Epithelial cell of prostate (primary cell): ENCODE results near the gene WFS1.

Experiments
- DNase-seq: peaks from one replicate; pipeline ENCODE4 v3.0.0-alpha.2; 2011; ENCODE audit warnings: low read depth, low spot score
- H3K27ac ChIP-seq: fragments of 450-650 bp; 2 replicates; pipeline ENCODE4 v1.5.1; 2017; ENCODE audit warnings: mild to moderate bottlenecking

The WFS1 gene, protein sequence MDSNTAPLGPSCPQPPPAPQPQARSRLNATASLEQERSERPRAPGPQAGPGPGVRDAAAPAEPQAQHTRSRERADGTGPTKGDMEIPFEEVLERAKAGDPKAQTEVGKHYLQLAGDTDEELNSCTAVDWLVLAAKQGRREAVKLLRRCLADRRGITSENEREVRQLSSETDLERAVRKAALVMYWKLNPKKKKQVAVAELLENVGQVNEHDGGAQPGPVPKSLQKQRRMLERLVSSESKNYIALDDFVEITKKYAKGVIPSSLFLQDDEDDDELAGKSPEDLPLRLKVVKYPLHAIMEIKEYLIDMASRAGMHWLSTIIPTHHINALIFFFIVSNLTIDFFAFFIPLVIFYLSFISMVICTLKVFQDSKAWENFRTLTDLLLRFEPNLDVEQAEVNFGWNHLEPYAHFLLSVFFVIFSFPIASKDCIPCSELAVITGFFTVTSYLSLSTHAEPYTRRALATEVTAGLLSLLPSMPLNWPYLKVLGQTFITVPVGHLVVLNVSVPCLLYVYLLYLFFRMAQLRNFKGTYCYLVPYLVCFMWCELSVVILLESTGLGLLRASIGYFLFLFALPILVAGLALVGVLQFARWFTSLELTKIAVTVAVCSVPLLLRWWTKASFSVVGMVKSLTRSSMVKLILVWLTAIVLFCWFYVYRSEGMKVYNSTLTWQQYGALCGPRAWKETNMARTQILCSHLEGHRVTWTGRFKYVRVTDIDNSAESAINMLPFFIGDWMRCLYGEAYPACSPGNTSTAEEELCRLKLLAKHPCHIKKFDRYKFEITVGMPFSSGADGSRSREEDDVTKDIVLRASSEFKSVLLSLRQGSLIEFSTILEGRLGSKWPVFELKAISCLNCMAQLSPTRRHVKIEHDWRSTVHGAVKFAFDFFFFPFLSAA

DNA sequence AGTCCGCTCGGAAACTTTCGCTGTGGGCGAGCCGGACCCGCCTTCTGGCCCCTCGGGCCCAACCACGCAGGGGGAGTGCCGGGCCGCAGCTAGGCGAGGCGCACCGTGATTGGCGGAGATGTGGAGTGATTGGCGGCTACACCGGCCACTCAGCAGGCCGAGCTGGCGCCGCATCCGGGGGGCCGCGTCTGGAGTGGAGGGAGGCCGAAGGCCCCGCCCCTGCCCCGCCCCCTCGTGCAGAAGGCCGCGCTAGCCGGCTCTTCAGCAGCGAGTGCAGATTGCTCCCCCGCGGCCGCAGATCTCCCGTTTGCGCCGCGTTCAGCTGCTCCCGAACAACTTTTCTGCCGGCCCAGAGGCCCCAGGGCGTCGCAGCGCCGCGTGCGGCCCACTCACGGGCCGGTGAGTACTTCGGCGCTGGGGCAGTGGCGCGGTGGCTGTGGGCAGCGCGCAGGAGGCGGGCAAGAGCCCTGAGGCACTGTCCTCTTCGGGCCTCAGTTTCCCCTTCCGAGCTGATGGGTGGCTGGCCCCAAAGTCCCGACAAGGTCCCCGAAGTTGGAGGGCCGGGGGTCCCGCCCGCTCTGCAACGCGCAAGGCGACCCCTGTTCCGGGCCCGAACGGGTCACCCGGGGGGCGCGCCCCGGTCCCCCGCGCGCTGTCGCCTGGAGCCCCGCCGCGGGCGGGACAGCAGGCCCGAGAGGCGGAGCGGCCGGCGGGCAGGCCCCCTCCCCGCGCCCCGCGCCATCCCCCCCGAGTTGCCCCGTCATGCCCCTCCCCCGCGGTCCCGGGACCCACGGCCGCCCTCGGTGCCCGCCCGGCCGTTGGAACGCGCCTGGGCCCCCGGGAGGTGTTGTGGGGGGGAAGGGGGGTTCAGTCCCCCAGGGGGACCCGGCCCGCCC, at the start of gene WFS1:
Gene WFS1, plus strand, starts transcription at position 235 of the 896 bp plus-strand sequence. CDS start 7,606 bp downstream, outside the sequence.
- no peak within 1 kb of the TSS for H3K27ac ChIP-seq
- DNase-seq: peak; percentile 87

DNA sequence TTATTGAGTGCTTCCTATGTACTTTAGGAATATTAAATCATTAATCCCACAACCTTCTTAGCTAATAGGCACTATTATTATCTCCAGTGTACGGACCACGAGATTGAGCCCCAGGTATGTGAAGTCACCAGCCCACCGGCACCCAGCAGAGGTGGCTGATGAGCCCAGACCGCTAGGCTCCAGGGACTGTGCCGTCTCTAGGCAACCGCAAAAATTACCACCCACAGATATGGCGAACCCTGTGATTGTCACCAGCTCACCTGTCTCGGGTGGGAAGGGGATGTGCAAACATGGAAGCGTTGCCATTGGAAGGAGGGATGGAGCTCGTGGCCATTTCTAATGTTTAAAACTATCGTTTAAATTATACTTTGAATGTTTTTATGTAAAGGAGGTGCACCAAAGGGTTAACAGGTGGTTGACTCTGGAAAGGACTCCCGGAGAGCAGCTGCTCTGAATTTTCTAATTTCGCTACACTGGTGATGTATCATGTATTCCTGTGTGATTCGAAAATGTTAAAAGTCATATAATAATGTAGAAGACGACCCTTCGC, 48.3 kb upstream of the WFS1 start:
- no peak for DNase-seq
- no peak overlapping the region for H3K27ac ChIP-seq

DNA sequence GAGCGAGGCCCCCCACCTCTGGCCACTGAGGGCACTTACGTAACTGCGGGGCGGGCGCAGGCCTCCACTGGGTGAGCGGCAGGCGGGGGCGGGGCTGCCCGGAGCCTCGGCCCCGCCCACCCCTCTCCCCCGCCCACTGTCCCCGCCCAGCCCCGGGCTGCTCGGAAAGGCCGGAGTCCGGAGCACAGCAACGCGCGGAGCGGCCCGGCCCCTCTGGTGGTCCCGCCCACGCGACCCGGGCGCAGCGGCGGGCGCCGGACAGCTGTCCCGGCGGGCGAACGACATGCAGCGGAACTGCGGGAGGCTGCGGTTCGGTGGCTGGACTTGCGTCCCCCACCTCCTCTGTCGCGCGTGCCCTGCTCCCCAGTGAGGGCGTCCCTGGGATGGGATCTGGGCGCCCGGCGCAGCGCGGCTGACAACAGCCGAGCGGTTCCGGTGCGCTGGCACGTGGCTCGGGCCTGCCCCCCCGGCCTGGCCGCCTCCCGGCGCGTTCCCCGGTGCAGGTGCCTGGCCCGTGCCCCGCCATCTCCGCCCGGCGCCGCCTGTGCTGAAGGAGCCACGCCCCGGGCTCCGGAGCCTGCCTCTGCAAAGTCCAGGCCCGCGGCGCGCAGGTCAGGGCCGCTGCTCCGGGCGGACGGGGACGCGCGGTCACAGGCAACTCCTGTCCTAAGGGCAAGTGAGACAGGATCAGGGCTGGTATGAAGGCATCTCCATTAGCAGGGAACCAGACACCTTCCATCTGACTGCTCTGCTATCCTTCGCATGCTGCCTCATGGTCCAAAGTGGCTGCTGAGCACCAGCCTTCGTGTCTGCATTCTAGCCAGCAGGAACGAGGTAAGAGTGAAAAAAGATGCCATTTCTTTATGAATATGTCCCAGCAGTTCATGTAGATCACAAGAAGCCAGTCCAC, 47.5 kb upstream of the WFS1 start:
- DNase-seq: no peak
- no peak overlapping the region for H3K27ac ChIP-seq

DNA sequence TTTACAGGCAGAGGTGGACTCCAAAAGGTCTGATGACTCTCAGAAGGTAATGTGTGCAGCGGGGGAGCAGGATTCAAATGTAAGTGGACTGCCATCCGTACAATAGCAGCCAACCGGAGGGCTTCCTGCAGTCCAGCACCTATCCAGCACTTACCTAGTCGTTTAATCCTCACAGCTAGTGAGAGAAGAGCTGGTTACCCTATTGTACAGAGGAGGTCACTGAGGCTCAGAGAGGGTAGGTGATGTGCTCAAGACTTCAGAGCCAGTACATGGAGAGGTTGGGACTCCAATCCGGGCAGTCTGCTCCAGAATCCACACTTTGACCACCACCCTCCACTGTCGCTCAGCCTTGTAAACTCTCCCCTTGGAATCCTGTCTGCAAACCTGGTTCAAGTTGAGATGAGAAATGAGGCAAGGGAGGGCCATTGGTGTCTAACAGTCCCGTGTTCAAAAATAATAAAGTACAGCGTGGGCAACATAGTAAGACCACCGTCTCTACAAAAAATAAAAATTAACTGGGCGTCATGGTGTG, 46.8 kb upstream of the WFS1 start:
- no peak for DNase-seq
- no peak overlapping the region for H3K27ac ChIP-seq

DNA sequence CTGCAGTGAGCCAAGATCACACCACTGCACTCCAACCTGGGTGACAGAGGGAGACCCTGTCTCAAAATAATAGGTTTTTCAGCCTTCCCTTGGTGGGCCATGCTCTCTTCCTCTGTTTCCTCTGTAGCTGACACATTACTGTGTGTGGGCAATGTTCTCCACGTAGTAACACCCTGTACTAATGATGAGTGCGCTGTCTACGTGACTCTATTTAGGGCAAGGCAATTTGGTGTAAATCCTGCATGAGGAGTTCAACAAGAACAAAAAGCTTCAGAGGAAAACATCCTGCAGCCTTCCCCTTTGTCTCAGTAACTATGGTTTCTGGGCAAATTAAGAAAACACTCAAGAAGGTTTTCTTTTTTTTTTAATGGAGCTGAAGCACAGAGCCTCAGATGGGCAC, 44.9 kb upstream of the WFS1 start:
- DNase-seq: no peak
- no peak overlapping the region for H3K27ac ChIP-seq

DNA sequence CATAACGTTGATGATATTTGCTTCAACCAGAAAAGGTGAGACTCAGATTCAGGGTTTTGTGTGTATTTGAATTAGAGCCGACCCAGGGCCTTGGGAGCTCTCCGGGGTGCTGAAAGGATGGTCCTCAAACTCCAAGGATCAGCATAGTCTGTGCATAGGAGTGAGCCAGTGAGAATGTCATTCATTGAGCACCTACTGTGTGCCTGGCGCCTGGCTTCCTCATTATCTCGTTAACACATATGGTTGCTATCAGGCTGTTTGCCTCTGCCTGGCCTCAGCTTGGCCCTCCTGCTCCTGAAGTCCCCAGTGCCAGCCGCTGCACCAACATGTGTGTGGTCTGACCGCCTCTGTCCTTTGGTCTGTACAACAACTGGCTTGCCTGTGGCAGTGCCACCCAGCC, 44.2 kb upstream of the WFS1 start:
- H3K27ac ChIP-seq: no peak overlapping the region
- no peak for DNase-seq

DNA sequence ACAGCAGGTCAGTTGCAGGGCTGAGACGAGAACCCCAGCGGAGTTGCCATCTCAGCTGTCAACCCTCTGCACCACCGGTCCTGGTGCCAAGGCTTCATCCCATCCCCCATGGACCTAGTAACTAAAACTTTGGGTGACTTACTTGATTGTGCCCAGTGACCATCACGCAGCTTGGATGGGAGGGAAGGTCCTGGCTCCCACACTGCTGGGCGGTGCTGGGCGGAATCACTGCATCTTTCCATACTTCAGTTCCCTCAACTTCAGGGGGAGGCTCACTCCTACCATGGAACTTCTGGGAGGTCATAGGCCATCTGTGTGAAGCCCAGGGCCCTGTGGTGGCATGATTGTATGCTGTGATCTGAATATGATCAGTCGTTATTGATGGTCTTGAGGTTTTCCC, 43.1 kb upstream of the WFS1 start:
- no peak for DNase-seq
- H3K27ac ChIP-seq: no peak overlapping the region

DNA sequence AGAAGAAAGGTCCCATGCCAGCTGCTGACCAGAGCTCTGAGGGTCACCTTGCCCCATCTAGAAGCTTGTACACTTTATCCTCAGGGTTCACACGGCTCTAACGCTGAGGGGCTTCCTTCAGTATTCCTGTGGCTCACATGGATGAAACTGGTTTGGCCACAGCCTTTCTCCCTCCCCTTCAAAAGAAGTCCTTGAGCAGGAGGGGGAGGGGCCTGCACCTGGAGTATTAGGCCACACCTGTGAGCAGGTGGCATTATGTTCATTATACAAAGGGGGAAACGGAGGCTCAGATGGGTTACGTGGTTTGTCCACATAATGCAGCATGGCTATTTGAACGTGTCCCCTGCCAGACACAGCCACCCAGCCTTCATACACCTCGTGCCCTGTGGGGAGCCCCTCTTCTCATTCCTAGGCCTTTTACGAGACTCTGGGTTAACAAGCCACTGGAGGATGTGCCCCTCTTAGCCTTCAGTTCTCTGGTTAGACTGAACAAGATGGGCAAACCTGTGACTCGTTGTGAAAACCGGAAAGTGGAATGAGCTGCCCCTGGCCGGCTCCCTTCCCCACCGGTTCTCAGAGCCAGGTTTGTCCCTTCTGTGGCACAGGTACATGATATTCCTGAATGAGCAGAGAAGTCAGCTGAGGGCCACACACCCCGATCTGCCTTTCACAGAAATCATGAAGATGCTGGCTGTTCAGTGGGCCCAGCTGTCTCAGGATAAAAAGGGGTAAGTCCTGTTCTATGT, 42.1 kb upstream of the WFS1 start:
- no peak for DNase-seq
- no peak overlapping the region for H3K27ac ChIP-seq

DNA sequence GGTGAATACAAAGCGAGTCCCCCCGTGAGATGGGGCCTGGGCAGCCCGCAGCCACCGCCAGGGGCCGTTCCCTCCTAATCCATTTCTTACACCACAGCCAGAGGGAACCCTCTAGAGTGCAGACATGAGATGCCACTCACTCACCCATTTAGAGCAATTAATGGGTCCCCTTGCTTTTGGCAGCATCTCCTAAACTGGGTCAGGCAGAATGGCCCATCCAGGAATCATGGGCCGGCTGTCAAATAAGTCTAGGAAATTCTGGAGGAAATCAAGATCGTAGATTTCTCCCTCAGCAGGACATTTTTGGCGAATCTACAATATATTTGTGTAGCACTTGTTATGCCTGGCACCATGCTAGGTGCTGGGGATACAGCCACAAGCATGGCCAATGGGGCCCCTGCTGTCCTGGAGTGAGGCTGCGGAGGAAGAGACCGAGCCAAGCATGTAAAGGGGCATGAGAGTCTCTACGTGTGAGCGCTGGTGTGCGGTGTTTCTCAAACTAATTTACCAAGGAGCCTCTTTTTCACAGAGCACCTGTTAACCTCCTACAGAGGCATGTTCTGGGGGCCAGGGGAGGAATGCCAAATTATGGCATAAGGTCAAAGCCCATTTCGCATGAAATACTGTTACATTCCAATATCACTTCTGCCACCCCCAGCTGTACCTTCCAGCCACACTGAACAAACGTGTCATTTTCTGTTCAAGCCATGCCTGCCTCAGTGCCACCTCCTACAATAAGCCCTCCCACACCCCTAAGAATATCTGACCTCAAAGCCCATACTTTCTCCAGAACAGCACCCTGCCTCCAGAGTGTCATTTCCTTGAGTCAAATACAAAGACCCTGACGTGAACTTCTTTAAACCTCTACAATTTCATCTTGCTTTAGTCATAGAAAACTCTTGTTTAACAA, 41.2 kb upstream of the WFS1 start:
- DNase-seq: no peak
- H3K27ac ChIP-seq: no peak overlapping the region

DNA sequence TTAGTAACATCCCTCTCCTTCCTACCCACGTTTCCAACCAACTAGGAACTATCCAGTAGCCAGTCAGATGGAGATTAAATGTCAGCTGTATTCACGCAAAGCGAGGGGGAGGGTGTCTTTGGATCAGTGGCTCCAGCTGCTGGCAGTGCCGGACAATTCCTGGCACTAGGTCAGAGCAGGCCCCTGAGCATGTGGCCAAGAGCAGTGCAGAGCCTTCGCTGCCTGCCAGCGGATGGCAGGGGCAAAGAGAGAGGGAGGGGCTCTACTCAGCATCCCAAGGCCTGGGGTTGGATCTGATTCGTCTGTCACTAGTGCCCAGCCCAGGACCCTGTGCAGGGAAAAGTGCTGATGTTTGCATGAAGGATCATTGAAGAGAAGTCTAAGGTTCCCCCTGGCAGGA, 40.6 kb upstream of the WFS1 start:
- H3K27ac ChIP-seq: no peak overlapping the region
- no peak for DNase-seq

DNA sequence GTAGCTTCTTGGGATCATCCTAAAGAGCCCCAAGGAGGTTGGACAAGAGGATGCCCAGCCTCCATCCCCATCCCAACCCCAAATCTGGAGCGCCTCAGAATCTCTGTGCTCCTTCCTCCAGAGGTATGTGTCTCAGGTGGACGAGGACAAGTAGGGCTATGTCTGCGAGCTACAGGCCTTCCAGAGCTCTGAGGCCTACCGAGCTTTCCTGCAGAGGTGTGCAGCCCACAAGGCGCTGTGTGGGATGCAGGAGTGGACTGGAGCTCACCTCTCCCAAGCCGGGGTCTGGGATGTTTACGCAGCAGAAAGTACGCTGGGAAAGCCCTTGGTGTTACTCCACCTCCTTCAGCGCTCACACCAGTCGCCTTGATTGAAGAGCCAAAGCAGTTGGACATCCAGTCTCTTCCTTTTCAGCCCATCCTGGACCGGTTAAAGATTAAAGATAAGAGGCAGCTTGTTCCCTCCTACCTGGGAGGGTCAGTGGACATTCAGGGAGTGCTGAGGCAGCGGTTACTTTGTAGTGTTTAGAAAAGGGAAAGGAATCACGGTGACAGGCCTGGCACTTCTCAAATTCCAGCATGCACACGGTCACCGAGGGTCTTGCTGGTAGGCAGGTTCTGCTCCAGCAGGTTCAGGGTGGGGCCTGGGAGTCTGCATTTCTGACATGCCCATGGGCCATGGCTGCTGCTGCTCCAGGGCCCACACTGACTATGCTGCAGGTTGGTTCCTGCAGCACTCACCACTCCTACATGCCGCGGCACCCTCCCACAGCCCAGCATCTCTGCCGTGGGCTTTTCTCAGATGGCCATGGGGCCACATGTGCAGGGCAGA, 39.8 kb upstream of the WFS1 start:
- DNase-seq: no peak

DNA sequence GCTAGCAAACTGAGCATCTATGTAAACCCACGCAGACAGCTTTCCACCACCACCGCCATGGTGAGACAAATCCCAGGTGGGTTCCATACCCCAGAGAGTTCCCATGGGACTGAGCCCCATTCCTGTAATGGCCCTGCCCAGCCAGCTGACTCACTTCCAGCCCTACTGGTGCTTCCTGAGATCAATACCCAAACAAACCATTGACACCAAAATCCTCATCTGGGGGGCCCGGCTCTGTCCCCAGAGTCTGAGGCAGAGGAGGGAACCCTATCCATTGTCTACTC, 39.2 kb upstream of the WFS1 start:
- no peak for DNase-seq
- no peak overlapping the region for H3K27ac ChIP-seq

More for the DNA sequence above, 39.8 kb upstream of the WFS1 start:
- no peak overlapping the region for H3K27ac ChIP-seq

DNA sequence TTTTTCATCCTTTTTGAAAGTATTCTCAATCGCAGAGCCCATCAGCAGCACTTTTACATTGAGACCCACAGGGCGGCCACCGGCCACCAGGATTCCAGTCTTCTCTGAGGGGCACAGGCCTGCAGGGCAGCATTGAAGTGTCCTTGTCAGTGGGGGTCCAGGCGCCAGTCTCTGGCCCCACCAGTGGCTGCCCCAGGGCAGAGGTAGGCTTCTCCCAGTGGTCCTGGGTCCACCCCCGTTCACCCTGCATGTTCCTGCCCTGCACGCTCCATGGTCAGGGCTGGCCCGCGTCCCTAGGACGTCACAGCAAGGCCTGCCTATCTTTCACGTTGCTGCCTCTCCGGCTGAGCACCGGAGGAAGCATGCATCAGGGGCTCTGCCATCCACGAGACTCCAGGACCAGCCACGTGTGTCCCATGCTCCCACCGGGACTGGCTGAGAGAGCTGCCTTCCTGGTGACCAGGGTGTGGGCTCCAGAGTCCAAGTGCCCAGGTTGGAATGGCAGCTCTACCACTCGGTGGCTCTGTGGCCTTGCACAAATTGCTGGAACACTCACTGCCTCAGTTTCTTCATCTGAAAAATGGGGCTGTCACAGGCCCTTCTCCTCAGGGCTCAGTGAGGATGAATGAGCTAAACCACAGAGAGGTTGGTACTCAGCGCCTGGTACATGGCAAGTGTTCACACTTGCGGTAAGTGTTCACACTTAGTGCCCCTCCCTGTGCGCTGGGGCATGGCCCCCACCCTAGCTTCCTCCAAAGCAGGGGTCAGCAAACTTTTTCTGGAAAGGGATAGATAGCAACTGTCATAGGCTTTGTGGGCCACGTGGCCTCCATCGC, 38.6 kb upstream of the WFS1 start:
- H3K27ac ChIP-seq: no peak overlapping the region
- DNase-seq: no peak

DNA sequence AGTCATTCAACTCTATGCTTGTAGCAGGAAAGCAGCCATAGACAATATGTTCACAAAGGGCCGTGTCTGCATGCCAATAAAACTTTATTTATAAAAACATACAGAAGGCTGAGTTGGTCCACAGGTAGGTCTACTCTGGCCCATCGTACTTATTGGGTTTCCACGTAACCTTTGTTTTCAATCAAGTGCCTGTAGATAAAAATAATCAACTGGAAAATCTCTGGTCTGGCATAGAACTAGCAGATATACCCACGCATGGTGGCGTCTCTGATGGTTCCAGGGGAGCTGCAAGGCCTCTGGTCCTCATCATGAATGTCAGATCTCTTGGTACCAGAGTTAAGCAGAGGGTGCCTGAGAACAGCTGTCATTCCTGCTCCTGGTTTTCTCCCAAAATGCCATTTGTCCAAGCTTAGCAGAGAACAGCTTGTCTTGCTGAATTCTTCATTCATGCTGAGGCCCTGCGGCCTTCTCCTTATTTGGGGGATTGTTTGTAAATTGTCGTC, 37.9 kb upstream of the WFS1 start:
- no peak overlapping the region for H3K27ac ChIP-seq
- DNase-seq: no peak
